HG03064 (cell line): ENCODE data around the gene RAB22A.
"Not testable (repeated sequence)": the region's sequence is repeated elsewhere in the genome, so short reads cannot be mapped to it uniquely, and the experiment has no call there.

Source experiments
- ATAC-seq: cut with Tn5 transposase; IDR thresholded peaks from one replicate; pipeline ENCODE4 v1.9.1; 2021; ENCODE audit warnings: low read depth; ENCODE audit not compliant: unreplicated experiment

Gene RAB22A

DNA sequence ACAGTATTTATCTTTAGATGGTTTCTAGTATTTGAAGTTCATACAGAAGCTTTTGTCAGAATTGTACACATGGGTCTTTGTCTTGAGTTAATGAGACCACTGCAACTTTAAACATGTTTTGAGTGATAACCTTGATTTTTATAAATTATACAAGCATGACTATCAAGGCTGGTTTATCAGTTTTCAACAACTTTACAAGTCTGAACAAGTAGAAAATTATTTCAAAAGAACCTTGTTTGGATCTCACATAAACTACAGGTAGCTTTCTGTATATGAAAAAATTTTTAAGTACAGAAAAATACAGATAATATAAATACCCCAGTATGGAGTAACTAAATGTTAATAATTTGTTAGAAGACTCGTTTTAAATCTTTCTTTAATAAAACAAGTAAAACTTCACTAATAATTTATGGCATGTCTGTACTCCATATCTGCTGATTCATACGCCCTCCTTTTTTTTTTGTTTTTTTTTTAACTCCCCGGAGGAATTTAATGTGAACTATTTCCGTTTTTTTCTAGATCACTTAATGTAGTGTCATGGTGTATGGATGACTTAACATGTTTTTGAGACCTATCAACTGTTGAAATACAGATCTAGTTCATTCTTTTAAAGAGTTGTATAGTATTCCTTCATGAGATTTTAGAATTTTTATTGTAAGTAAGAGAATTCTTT lies 97.8 kb downstream of the RAB22A start:
- no peak for ATAC-seq

DNA sequence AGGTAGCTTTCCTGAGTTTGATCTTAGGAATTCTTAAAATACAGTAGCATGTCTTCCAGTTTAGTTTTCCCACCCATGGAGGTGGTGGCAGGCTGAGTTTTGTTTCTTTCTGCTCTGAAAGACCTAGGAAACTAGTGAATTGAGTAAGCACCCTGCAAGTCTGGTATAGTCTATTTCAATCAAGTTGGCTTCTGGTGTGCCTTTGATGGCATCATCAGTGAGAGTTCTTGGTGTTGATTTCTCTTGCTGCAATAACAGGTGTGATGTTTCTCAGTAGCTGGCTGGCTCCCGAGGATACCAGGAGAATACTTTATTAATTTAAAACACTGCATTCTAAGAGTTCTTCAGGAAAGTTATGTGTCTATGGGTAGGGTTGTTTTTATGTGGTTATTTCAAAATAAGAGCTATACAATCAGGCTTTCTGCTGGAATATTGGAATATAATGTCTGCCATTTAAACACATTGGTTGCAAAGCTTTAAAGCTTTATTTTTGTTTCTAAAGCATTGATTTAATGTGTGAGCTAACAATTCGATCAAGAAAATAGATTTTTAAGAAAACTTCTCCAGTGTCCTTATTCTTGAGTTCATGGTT lies 98.5 kb downstream of the RAB22A start:
- ATAC-seq: no peak

DNA sequence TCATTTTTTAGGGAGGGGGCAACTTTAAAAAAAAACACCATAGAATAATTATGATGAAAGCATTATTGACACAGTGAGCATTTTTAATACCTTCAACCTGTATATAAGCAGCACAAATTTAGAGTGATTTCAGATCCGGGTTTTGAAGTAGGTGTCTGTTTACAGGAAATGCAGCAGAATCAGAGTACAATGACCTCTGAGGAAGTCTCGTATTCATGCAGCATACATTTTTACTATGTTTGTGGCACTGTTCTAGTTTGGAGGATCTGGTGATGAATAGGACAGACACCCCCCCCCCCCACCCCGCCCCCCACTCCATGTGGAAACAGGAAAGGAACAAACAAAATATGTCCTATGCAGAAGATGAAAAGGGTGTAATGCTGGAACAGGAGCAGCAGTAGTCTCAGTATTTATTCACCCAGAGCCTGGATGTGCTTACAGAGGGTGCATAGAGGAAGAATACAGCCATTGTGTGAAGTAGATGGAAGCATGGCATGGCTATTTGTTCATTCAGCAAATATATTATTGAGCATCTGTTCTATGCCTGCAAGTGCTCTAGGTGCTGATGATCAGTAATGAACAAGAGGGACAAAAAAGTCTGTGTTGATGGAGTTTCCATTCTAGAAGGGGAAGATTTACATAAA lies 99.2 kb downstream of the RAB22A start:
- no peak for ATAC-seq

DNA sequence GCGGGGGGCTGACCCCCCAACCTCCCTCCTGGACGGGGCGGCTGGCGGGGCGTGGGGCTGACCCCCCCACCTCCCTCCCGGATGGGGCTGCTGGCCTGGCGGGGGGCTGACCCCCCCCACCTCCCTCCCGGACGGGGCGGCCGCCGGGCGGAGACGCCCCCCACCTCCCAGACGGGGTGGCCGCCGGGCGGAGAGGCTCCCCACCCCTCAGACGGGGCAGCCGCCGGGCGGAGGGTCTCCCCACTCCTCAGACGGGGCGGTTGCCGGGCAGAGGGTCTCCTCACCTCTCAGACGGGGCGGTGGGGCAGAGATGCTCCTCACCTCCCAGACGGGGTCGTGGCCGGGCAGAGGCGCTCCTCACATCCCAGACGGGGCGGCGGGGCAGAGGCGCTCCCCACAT lies 104.7 kb downstream of the RAB22A start:
- ATAC-seq: not testable (repeated sequence)

DNA sequence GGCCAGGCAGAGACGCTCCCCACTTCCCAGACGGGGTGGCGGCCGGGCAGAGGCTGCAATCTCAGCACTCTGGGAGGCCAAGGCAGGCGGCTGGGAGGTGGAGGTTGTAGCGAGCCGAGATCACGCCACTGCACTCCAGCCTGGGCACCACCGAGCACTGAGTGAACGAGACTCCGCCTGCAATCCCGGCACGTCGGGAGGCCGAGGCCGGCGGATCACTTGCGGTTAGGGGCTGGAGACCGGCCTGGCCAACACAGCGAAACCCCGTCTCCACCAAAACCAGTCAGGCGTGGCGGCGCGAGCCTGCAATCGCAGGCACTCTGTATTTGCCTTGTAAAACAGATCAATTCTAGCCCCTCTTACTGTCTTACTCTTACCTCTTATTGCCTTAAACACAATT lies 105.3 kb downstream of the RAB22A start:
- not testable (repeated sequence) for ATAC-seq

DNA sequence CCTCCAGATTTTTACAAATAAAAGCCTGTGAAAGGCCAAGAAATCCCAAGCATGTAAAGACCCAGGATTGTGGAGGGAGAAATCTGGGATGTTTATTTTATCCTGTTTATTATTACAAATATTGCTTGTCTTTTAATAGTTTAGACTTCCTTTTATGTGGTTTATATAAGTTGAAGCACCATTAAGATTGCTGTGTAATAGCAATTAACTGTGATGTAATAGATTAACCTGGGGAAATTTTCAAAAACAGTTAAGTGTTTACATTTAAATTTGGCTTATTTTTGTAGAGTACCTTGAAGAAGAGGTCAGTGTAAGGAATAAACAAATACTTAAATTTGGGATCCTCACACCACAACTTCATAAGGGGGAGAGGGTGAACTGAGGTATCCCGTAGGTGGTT lies 106.5 kb downstream of the RAB22A start:
- ATAC-seq: no peak

DNA sequence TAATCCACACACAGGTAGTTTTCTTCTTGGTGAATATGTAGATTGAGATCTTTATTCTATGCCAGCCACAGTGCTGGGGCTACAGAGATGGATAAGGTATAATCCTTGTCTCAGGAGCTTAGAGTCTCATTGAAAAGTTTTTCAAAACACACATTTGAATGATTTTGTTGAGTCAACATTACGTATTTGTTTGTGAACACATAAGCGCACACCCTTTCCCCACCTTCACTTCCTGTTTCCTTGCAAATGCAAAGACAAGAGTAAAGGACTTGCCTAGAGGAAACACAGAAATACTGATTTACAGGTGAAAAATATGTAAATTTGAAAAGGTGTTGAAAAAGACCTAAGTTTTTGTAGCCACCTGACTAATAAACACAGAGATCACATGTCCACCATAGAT lies 107.3 kb downstream of the RAB22A start:
- ATAC-seq: no peak
